Measurements from ENCODE around the gene KLHL5.

DNA sequence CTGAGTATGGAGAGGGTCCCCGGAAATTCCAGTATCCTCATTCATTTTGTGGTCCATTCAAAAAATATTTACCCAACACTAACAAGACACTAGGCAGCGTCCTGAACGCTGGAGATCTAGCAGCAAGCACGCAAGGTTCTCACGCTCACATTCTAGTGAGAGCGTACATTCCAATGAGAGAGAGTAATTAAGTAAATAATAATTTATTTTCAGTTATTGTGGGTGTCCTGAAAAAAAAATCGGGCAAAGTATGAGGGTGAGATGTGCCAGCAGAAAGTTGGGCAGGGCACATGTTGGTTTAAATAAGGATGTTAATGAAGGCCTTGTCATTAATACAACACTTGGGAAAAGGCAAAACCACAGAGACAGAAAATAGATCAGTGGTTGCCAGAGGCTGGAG, 25.9 kb upstream of the KLHL5 start:
- TF ChIP-seq EZH2phosphoT487 (IDR thresholded peaks at IDR 0.05; ENCODE audit: insufficient read depth, low read depth) (no peak), EZH2 (IDR thresholded peaks at IDR 0.05; ENCODE audit: insufficient read depth, poor library complexity, severe bottlenecking) (no peak)
